ENCODE results near the gene MAFB. TPM values are rescaled to one million over a fixed set of nuclear protein-coding genes. Genes with fewer than 3 reads are reported as not detected.

The MAFB gene
- polyA plus RNA-seq, 1 of the 3 experiments (the other 2 are of a cell fraction): 0.08 TPM

GRCh38 chr20:40659567-40659966 is 29.5 kb downstream of the MAFB start:
- DNase-seq: no peak
- CTCF ChIA-PET: interaction anchor here (0.9 kb wide), 1 partner anchor 303 kb away, joined by 3 read pairs; no protein-coding TSS in a partner anchor
- Histone ChIP-seq H3K27ac (ENCODE audit: low read depth in 2 of 2, low read length in 1 of 2) (no peak overlapping the region), H3K9me2 (no peaks in the 10 kb centered on the region), H3K9ac (no peak overlapping the region), H2AFZ (ENCODE audit: low read depth) (no peak overlapping the region), H3K4me2 (no peak overlapping the region), H3K27me3 (ENCODE audit: insufficient read depth) (no peaks in the 10 kb centered on the region), H3K9me3 (no peaks in the 10 kb centered on the region), H3K36me3 (replicated peaks in 1 of 2; ENCODE audit: control insufficient read depth in 1 of 2, insufficient read depth in 2 of 2, low read length in 1 of 2) (no peaks in the 10 kb centered on the region), H4K20me1 (ENCODE audit: insufficient read depth) (no peaks in the 10 kb centered on the region), H3K4me1 (ENCODE audit: control insufficient read depth in 1 of 2, insufficient read depth in 2 of 2, low read depth in 1 of 2, low read length in 1 of 2) (peaks cover 0 to 5% of the 10 kb centered on the region in 2 experiments; a peak in 2 of 4 replicates), H3K4me3 (ENCODE audit: low read depth in 2 of 2, low read length in 1 of 2) (no peak overlapping the region), H3F3A (replicated peaks; ENCODE audit: insufficient read depth) (no peaks in the 10 kb centered on the region), H3K79me2 (ENCODE audit: insufficient read depth) (no peaks in the 10 kb centered on the region)
- 33% methylated on average over 3 of the region's 3 CpGs for WGBS (ENCODE audit: low lambda C conversion rate)
- no peak for TF ChIP-seq TAF1 (IDR thresholded peaks at IDR 0.05; ENCODE audit: borderline replicate concordance, low read depth, low read length)
- TF ChIP-seq ELF1 (IDR thresholded peaks at IDR 0.05): no peak
- TF ChIP-seq FOXM1 (IDR thresholded peaks at IDR 0.05; ENCODE audit: low read depth): no peak
- TF ChIP-seq TEAD4 (IDR thresholded peaks at IDR 0.05; ENCODE audit: borderline replicate concordance, insufficient read depth): no peak
- TF ChIP-seq MXI1 (IDR thresholded peaks at IDR 0.05; ENCODE audit: low read depth, low read length): no peak
- TF ChIP-seq, protein P1, sequence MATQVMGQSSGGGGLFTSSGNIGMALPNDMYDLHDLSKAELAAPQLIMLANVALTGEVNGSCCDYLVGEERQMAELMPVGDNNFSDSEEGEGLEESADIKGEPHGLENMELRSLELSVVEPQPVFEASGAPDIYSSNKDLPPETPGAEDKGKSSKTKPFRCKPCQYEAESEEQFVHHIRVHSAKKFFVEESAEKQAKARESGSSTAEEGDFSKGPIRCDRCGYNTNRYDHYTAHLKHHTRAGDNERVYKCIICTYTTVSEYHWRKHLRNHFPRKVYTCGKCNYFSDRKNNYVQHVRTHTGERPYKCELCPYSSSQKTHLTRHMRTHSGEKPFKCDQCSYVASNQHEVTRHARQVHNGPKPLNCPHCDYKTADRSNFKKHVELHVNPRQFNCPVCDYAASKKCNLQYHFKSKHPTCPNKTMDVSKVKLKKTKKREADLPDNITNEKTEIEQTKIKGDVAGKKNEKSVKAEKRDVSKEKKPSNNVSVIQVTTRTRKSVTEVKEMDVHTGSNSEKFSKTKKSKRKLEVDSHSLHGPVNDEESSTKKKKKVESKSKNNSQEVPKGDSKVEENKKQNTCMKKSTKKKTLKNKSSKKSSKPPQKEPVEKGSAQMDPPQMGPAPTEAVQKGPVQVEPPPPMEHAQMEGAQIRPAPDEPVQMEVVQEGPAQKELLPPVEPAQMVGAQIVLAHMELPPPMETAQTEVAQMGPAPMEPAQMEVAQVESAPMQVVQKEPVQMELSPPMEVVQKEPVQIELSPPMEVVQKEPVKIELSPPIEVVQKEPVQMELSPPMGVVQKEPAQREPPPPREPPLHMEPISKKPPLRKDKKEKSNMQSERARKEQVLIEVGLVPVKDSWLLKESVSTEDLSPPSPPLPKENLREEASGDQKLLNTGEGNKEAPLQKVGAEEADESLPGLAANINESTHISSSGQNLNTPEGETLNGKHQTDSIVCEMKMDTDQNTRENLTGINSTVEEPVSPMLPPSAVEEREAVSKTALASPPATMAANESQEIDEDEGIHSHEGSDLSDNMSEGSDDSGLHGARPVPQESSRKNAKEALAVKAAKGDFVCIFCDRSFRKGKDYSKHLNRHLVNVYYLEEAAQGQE (IDR thresholded peaks at IDR 0.05; ENCODE audit: low read depth, low read length): no peak
- TF ChIP-seq EZH2phosphoT487 (IDR thresholded peaks at IDR 0.05; ENCODE audit: borderline replicate concordance, low read depth): no peak
- TF ChIP-seq ZBTB33 (IDR thresholded peaks at IDR 0.05; ENCODE audit: borderline replicate concordance, low read depth): no peak
- POLR2A ChIA-PET: no interaction called here

DNA sequence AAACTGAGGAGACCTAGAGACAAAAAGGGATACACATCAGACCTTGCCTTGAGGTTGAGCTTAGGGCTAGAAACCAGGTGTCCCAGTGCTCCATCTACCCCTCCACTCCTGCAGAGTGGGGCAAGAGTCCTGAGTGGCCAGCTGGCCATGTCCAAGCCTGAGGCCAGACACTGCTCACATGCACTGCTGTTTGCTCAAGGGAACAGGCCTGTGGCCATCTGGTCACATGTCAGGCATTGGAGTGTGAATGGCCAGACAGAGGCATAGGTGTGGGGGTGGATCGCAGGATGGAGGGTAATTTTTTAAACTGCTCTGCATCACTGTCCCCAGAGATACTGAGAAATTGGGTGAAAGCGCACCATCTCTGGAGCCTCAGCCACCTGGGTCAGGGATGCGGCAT is 30.5 kb downstream of the MAFB start:
- CTCF ChIA-PET: interaction anchor here (0.9 to 1.2 kb wide), 3 partner anchors 304 to 648 kb away, joined by 3 read pairs; no protein-coding TSS in a partner anchor
- Histone ChIP-seq H3K9ac (no peak overlapping the region), H3K4me1 (ENCODE audit: control insufficient read depth in 1 of 2, insufficient read depth in 2 of 2, low read depth in 1 of 2, low read length in 1 of 2) (peaks cover 0 to 5% of the 10 kb centered on the region in 2 experiments; a peak in 2 of 4 replicates), H3K9me2 (no peaks in the 10 kb centered on the region), H3K79me2 (ENCODE audit: insufficient read depth) (no peaks in the 10 kb centered on the region), H3K27ac (ENCODE audit: low read depth in 2 of 2, low read length in 1 of 2) (no peak overlapping the region), H3K36me3 (replicated peaks in 1 of 2; ENCODE audit: control insufficient read depth in 1 of 2, insufficient read depth in 2 of 2, low read length in 1 of 2) (no peaks in the 10 kb centered on the region), H3K9me3 (no peaks in the 10 kb centered on the region), H3K4me3 (ENCODE audit: low read depth in 2 of 2, low read length in 1 of 2) (no peak overlapping the region), H4K20me1 (ENCODE audit: insufficient read depth) (no peaks in the 10 kb centered on the region), H3F3A (replicated peaks; ENCODE audit: insufficient read depth) (no peaks in the 10 kb centered on the region), H3K27me3 (ENCODE audit: insufficient read depth) (no peaks in the 10 kb centered on the region), H2AFZ (ENCODE audit: low read depth) (no peak overlapping the region), H3K4me2 (no peak overlapping the region)
- DNase-seq: no peak
- WGBS (ENCODE audit: low lambda C conversion rate): 53% methylated on average over 2 of the region's 3 CpGs
- POLR2A ChIA-PET: no interaction called here
- no peak for TF ChIP-seq YY1 (IDR thresholded peaks at IDR 0.05; ENCODE audit: low read depth)
- no peak for TF ChIP-seq FOXM1 (IDR thresholded peaks at IDR 0.05; ENCODE audit: low read depth)
- TF ChIP-seq POLR2AphosphoS5 (IDR thresholded peaks at IDR 0.05; ENCODE audit: low read depth, low read length): no peak
- no peak for TF ChIP-seq NRF1 (IDR thresholded peaks at IDR 0.05; ENCODE audit: low read depth, low read length)
- no peak for TF ChIP-seq SIN3A (IDR thresholded peaks at IDR 0.05; ENCODE audit: borderline replicate concordance, low read depth, low read length)
- TF ChIP-seq NFIC (IDR thresholded peaks at IDR 0.05; ENCODE audit: borderline replicate concordance): no peak
- TF ChIP-seq RFX5 (IDR thresholded peaks at IDR 0.05; ENCODE audit: low read length): no peak
- TF ChIP-seq FOXJ3 (CRISPR knock-in tag; IDR thresholded peaks at IDR 0.05): no peak
- no peak for TF ChIP-seq ZBTB33 (IDR thresholded peaks at IDR 0.05; ENCODE audit: borderline replicate concordance, low read depth)
- TF ChIP-seq, protein P2, sequence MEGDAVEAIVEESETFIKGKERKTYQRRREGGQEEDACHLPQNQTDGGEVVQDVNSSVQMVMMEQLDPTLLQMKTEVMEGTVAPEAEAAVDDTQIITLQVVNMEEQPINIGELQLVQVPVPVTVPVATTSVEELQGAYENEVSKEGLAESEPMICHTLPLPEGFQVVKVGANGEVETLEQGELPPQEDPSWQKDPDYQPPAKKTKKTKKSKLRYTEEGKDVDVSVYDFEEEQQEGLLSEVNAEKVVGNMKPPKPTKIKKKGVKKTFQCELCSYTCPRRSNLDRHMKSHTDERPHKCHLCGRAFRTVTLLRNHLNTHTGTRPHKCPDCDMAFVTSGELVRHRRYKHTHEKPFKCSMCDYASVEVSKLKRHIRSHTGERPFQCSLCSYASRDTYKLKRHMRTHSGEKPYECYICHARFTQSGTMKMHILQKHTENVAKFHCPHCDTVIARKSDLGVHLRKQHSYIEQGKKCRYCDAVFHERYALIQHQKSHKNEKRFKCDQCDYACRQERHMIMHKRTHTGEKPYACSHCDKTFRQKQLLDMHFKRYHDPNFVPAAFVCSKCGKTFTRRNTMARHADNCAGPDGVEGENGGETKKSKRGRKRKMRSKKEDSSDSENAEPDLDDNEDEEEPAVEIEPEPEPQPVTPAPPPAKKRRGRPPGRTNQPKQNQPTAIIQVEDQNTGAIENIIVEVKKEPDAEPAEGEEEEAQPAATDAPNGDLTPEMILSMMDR (IDR thresholded peaks at IDR 0.05): no peak
- TF ChIP-seq RAD21 (IDR thresholded peaks at IDR 0.05; ENCODE audit: low read length): no peak
